PC-3 (cell line): ENCODE results near the gene GRIK1. TPM values are rescaled to one million over a fixed set of nuclear protein-coding genes. Genes with fewer than 3 reads are reported as not detected.

ENCODE experiments used
- ATAC-seq: fragments of 200-7000 bp; cut with Tn5 transposase; 2 replicates; pipeline ENCODE4 v1.9.1; 2020; ENCODE audit warnings: mild to moderate bottlenecking, moderate library complexity
- BruUV-seq: library from RNA; stranded (reverse); fragments of 400-500 nt; replicated peaks from 2 replicates; lab custom pipeline; 2021; lab: Mats Ljungman, UMichigan
- CTCF ChIA-PET: fragments of 300-600 bp; sonication (Branson Sonifier 250); formaldehyde crosslinking; loops from one replicate; lab custom pipeline; 2022; ENCODE audit warnings: antibody characterized with exemption; lab: Charles Lee
- POLR2A ChIA-PET: fragments of 300-600 bp; sonication (Branson Sonifier 250); formaldehyde crosslinking; loops from one replicate; lab custom pipeline; 2022; ENCODE audit warnings: antibody characterized with exemption; ENCODE audit not compliant: unreplicated experiment; lab: Charles Lee
- DNase-seq: peaks from one replicate; pipeline ENCODE4 v3.0.0-alpha.2; 2015
- H2AFZ ChIP-seq: fragments of 300-600 bp; sonication (generic); 2 replicates; pipeline ENCODE4 v1.6.0; 2016; ENCODE audit warnings: antibody characterized with exemption, low read length
- H3F3A ChIP-seq: fragments of 300-600 bp; sonication (generic); one replicate; pipeline ENCODE4 v1.6.0; 2017; ENCODE audit warnings: antibody characterized with exemption, low read length, control low read depth, mild to moderate bottlenecking; ENCODE audit not compliant: unreplicated experiment
- H3K27ac ChIP-seq: fragments of 300-600 bp; sonication (generic); 2 replicates; pipeline ENCODE4 v1.5.1; 2016; ENCODE audit warnings: mild to moderate bottlenecking, low read length
- H3K27me3 ChIP-seq: fragments of 300-600 bp; sonication (generic); 2 replicates; pipeline ENCODE4 v1.6.1; 2016; ENCODE audit warnings: low read length, mixed read lengths
- H3K36me3 ChIP-seq: fragments of 300-600 bp; sonication (generic); 2 replicates; pipeline ENCODE4 v1.6.1; 2016; ENCODE audit warnings: low read depth, mixed run types, low read length, mixed read lengths
- H3K4me1 ChIP-seq: fragments of 300-600 bp; sonication (generic); 2 replicates; pipeline ENCODE4 v1.5.1; 2016; ENCODE audit warnings: low read length; ENCODE audit not compliant: insufficient read depth
- H3K4me2 ChIP-seq: fragments of 300-600 bp; sonication (generic); 2 replicates; pipeline ENCODE4 v1.6.0; 2016; ENCODE audit warnings: low read length
- H3K4me3 ChIP-seq: fragments of 300-600 bp; sonication (generic); 2 replicates; pipeline ENCODE4 v1.5.1; 2016; ENCODE audit warnings: mild to moderate bottlenecking, low read length, mixed read lengths
- H3K79me2 ChIP-seq: fragments of 300-600 bp; sonication (generic); 2 replicates; pipeline ENCODE4 v1.6.1; 2017; ENCODE audit warnings: low read length, mixed read lengths
- H3K9ac ChIP-seq: fragments of 300-600 bp; sonication (generic); 2 replicates; pipeline ENCODE4 v1.6.0; 2016; ENCODE audit warnings: mild to moderate bottlenecking, low read length
- H3K9me2 ChIP-seq: fragments of 300-600 bp; sonication (generic); replicated peaks from 2 replicates; pipeline ENCODE4 v1.6.1; 2016; ENCODE audit warnings: mixed run types, low read length, mixed read lengths
- H3K9me3 ChIP-seq: fragments of 300-600 bp; sonication (generic); 2 replicates; pipeline ENCODE4 v1.6.1; 2016; ENCODE audit warnings: low read length, mixed read lengths
- H4K20me1 ChIP-seq: fragments of 300-600 bp; sonication (generic); 2 replicates; pipeline ENCODE4 v1.6.1; 2016; ENCODE audit warnings: low read length, mixed read lengths
- EZH2 ChIP-seq: fragments of 300-600 bp; sonication (generic); IDR thresholded peaks from one replicate; pipeline ENCODE4 v1.6.1; 2017; ENCODE audit warnings: antibody characterized with exemption, mild to moderate bottlenecking, low read length; ENCODE audit not compliant: unreplicated experiment
- EZH2phosphoT487 ChIP-seq: fragments of 300-600 bp; sonication (generic); IDR thresholded peaks from 2 replicates; pipeline ENCODE4 v1.6.1; 2018; ENCODE audit warnings: mild to moderate bottlenecking, antibody characterized with exemption, low read length, borderline replicate concordance
- intact Hi-C: fragments of 100-400 bp; cut with micrococcal nuclease; formaldehyde crosslinking; loops from 2 replicates; pipeline ENCODE4 v1.9.0; 2023
- total RNA-seq: library from RNA; depleted of rRNA; stranded (reverse); fragments of >200 nt; gene quantifications from 2 replicates; pipeline ENCODE4 v1.2.3, GENCODE V29; 2014
- TF ChIP-seq, protein P1 (sequence below): fragments of 300-600 bp; sonication (generic); conservative IDR thresholded peaks from 2 replicates; pipeline ENCODE4 v1.5.1; 2017; ENCODE audit warnings: antibody characterized with exemption, low read depth, mild to moderate bottlenecking, low read length

Gene GRIK1
- total RNA-seq, 1 experiment from 2014 or later: not detected

DNA sequence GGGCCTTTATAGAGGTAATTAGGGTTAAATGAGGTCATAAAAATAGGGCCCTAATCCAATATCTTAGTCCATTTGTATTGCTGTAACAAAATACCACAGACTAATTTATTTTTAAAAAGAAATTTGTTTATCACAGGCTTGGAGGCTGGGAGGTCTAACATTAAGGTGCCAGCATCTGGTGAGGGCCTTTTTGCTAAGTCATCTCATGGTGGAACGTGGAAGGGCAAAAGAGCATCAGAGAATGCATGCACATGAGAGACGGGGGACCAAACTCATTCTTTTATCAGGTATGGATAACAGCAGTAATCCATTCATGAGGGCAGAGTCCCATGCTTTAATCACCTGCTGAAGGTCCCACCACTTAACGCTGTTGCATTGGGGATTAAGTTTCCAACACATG is 313.8 kb downstream of the GRIK1 start:
- intact Hi-C loops: no loop called here
- TF ChIP-seq, protein P1, sequence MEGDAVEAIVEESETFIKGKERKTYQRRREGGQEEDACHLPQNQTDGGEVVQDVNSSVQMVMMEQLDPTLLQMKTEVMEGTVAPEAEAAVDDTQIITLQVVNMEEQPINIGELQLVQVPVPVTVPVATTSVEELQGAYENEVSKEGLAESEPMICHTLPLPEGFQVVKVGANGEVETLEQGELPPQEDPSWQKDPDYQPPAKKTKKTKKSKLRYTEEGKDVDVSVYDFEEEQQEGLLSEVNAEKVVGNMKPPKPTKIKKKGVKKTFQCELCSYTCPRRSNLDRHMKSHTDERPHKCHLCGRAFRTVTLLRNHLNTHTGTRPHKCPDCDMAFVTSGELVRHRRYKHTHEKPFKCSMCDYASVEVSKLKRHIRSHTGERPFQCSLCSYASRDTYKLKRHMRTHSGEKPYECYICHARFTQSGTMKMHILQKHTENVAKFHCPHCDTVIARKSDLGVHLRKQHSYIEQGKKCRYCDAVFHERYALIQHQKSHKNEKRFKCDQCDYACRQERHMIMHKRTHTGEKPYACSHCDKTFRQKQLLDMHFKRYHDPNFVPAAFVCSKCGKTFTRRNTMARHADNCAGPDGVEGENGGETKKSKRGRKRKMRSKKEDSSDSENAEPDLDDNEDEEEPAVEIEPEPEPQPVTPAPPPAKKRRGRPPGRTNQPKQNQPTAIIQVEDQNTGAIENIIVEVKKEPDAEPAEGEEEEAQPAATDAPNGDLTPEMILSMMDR: no peak
- TF ChIP-seq EZH2 (no peak), EZH2phosphoT487 (no peak)
- Histone ChIP-seq H3K4me3 (no peak overlapping the region), H3K36me3 (no peaks in the 10 kb centered on the region), H3K9ac (no peak overlapping the region), H3K27ac (no peak overlapping the region), H3K9me2 (no peaks in the 10 kb centered on the region), H3F3A (no peaks in the 10 kb centered on the region), H4K20me1 (no peaks in the 10 kb centered on the region), H3K4me2 (no peak overlapping the region), H3K79me2 (no peaks in the 10 kb centered on the region), H2AFZ (no peak overlapping the region), H3K4me1 (no peaks in the 10 kb centered on the region), H3K9me3 (no peaks in the 10 kb centered on the region), H3K27me3 (no peaks in the 10 kb centered on the region)
- ATAC-seq (no peak), DNase-seq (no peak)
- ChIA-PET POLR2A (no interaction called here), CTCF (no interaction called here)
- BruUV-seq: no TSS peak

DNA sequence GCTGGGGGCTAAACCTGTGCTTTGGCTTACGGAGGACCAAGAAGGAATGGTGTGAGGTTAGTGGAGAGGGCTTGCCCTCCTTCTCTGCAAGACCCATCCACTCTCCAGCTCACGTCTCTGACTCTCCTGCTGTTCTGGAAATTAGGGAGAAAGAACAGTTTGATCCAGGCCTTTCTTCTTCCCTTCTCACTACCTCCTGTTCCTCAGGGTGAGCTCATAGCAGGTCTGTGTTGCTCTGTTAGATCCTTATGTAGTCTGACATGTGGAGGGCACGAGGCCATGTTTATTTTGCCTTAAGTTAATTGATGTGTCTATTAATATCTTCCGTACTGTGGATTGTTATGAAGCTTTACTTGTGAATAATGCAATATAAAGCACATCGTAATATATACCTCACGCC is 315.0 kb downstream of the GRIK1 start:
- Histone ChIP-seq H3K9ac (no peak overlapping the region), H3K4me3 (no peak overlapping the region), H3K4me1 (no peaks in the 10 kb centered on the region), H2AFZ (no peak overlapping the region), H3K4me2 (no peak overlapping the region), H3K27me3 (no peaks in the 10 kb centered on the region), H3K27ac (no peak overlapping the region), H3K9me2 (no peaks in the 10 kb centered on the region), H3F3A (no peaks in the 10 kb centered on the region), H3K36me3 (no peaks in the 10 kb centered on the region), H3K79me2 (no peaks in the 10 kb centered on the region), H4K20me1 (no peaks in the 10 kb centered on the region), H3K9me3 (no peaks in the 10 kb centered on the region)
- no TSS peak for BruUV-seq
- ChIA-PET POLR2A (no interaction called here), CTCF (no interaction called here)
- ATAC-seq: no peak
- no peak for DNase-seq
- TF ChIP-seq, protein P1: no peak
- TF ChIP-seq EZH2phosphoT487 (no peak), EZH2 (no peak)
- intact Hi-C loops: no loop called here

GRCh38 chr21:29621525-29621924 is 318.3 kb downstream of the GRIK1 start:
- TF ChIP-seq EZH2phosphoT487: no peak
- no peak for TF ChIP-seq EZH2
- TF ChIP-seq, protein P1: no peak

More at GRCh38 chr21:29621525-29621924, 318.3 kb downstream of the GRIK1 start:
- ChIA-PET CTCF (no interaction called here), POLR2A (no interaction called here)
- BruUV-seq: no TSS peak
- Histone ChIP-seq H3K4me1 (no peaks in the 10 kb centered on the region), H3K9ac (no peak overlapping the region), H2AFZ (no peak overlapping the region), H3F3A (no peaks in the 10 kb centered on the region), H3K27me3 (peaks cover 3% of the 10 kb centered on the region; the same call in 1 of the 2 replicates), H4K20me1 (no peaks in the 10 kb centered on the region), H3K79me2 (no peaks in the 10 kb centered on the region), H3K4me3 (no peak overlapping the region), H3K9me2 (no peaks in the 10 kb centered on the region), H3K9me3 (no peaks in the 10 kb centered on the region), H3K27ac (no peak overlapping the region), H3K36me3 (no peaks in the 10 kb centered on the region), H3K4me2 (no peak overlapping the region)
- no peak for DNase-seq
- intact Hi-C loops: no loop called here
- ATAC-seq: no peak
